Measurements from ENCODE around the gene MGARP.
"Not testable (repeated sequence)": the region's sequence is repeated elsewhere in the genome, so short reads cannot be mapped to it uniquely, and the experiment has no call there.

MGARP gene

GRCh38 chr4:139315221-139315675, 35.2 kb upstream of the MGARP start:
- no peak overlapping the region for H3K4me2 ChIP-seq
- H3K4me1 ChIP-seq, result peaks cover 26 to 75% (median 35%) of the 10 kb centered on the region in 10 experiments

DNA sequence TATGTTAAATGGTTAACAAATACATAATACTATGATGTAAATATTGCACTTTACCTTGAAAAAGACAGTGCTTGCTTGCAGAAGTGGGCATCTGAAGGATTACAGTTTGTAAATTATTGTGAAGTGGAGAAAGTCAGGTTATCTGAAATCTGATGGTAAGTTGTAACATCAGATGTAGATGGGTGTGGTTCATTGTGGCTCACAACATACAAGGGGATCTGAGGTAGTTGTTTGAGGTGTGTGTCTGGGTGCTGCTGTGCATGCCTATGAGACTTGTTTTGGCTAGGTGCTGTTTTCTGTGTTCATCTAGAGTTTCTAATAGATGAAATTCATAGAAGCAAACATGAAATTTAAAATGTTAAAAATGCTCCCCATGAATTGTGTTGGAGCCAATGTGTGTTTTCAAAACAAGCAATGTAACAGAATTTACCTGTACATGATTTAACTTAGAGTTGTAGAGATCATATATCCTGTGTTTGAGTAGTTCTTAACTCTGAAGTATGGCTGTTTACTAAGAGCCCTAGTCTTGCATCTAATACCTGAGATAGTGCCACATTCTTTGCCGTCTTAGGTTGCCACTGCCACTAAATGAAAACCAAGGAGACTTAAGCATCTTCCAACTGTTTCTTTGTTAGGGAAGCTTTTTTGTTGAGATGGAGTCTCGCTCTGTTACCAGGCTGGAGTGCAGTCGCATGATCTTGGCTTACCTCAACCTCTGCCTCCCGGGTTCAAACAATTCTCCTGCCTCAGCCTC, 34.2 kb upstream of the MGARP start:
- peak overlapping the region in 6 of 11 experiments; percentile 58 to 78 (median 69); a peak in 12 of 22 replicates for H3K4me2 ChIP-seq
- no peak overlapping the region for H3K9ac ChIP-seq
- H3K36me3 ChIP-seq, result peaks cover 0 to 72% (median 57%) of the 10 kb centered on the region in 11 experiments; a peak in 19 of 22 replicates

More at GRCh38 chr4:139315221-139315675, 35.2 kb upstream of the MGARP start:
- Histone ChIP-seq H3K4me3 (peak overlapping the region in 1 of 10 experiments; percentile 13; a peak in 3 of 20 replicates), H4K20me1 (peaks cover 51 to 100% (median 93%) of the 10 kb centered on the region in 11 experiments; a peak in 21 of 22 replicates), H3K27me3 (no peaks in the 10 kb centered on the region), H3K9me3 (replicated peaks in 1 of 11) (peaks cover 0 to 59% (median 45%) of the 10 kb centered on the region in 11 experiments; a peak in 18 of 22 replicates), H3K27ac (peak overlapping the region in 4 of 11 experiments; percentile 15 to 38 (median 19); a peak in 1 of 22 replicates), H3K9ac (no peak overlapping the region), H3K36me3 (peaks cover 0 to 74% (median 64%) of the 10 kb centered on the region in 11 experiments; a peak in 19 of 22 replicates)
- no peak for TF ChIP-seq Cebpa-rat (IDR thresholded peaks at IDR 0.05)

DNA sequence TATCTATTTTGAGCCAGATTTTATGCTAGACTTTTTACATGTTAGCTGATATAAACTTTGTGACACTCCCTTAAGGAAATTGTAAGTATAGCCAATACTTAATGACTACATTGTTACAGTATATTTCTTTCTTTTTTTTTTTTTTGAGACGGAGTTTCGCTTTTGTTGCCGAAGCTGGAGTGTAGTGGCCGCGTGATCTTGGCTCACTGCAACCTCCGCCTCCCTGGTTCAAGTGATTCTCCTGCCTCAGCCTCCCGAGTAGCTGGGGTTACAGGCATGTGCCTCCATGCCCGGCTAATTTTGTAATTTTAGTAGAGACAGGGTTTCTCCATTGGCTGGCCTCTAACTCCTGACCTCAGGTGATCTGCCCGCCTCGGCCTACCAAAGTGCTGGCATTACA, 33.4 kb upstream of the MGARP start:
- H3K4me3 ChIP-seq, H3K27me3 ChIP-seq: not testable (repeated sequence)
- H4K20me1 ChIP-seq, result peaks cover 48 to 100% (median 93%) of the 10 kb centered on the region in 11 experiments; a peak in 21 of 22 replicates
- peaks cover 26 to 64% (median 35%) of the 10 kb centered on the region in 10 experiments for H3K4me1 ChIP-seq
- H3K36me3 ChIP-seq, result peaks cover 4 to 73% (median 57%) of the 10 kb centered on the region in 11 experiments; a peak in 19 of 22 replicates
- H3K9ac ChIP-seq, result peak overlapping the region in 3 of 11 experiments; percentile 4 to 9 (median 7); a peak in 3 of 22 replicates
- H3K27ac ChIP-seq, result peak overlapping the region in 9 of 11 experiments; percentile 5 to 60 (median 48); a peak in 12 of 22 replicates
- peak overlapping the region; percentile 30 to 78 (median 58) for H3K4me2 ChIP-seq
- peaks cover 0 to 42% (median 34%) of the 10 kb centered on the region in 11 experiments; a peak in 18 of 22 replicates for H3K9me3 ChIP-seq (replicated peaks in 1 of 11)

More for the DNA sequence above, 34.2 kb upstream of the MGARP start:
- H3K27me3 ChIP-seq, result no peaks in the 10 kb centered on the region
- peaks cover 51 to 100% (median 93%) of the 10 kb centered on the region in 11 experiments; a peak in 21 of 22 replicates for H4K20me1 ChIP-seq
- peaks cover 0 to 50% (median 41%) of the 10 kb centered on the region in 11 experiments; a peak in 18 of 22 replicates for H3K9me3 ChIP-seq (replicated peaks in 1 of 11)
- no peak for TF ChIP-seq Cebpa-rat (IDR thresholded peaks at IDR 0.05)
- H3K27ac ChIP-seq, result peak overlapping the region in 1 of 11 experiments; percentile 48; a peak in 2 of 22 replicates
- no peak overlapping the region for H3K4me3 ChIP-seq
- H3K4me1 ChIP-seq, result peaks cover 26 to 68% (median 35%) of the 10 kb centered on the region in 10 experiments

- TF ChIP-seq Cebpa-rat (IDR thresholded peaks at IDR 0.05), result no peak
- Histone ChIP-seq H3K4me2 (peak overlapping the region; percentile 30 to 78 (median 58)), H3K9ac (peak overlapping the region in 3 of 11 experiments; percentile 7 to 37 (median 9); a peak in 2 of 22 replicates), H3K27ac (peak overlapping the region in 9 of 11 experiments; percentile 5 to 60 (median 48); a peak in 13 of 22 replicates), H3K4me3 (no peak overlapping the region), H3K27me3 (no peaks in the 10 kb centered on the region), H4K20me1 (peaks cover 48 to 100% (median 93%) of the 10 kb centered on the region in 11 experiments; a peak in 21 of 22 replicates), H3K36me3 (peaks cover 4 to 73% (median 59%) of the 10 kb centered on the region in 11 experiments; a peak in 19 of 22 replicates), H3K4me1 (peaks cover 26 to 64% (median 35%) of the 10 kb centered on the region in 10 experiments), H3K9me3 (replicated peaks in 1 of 11) (peaks cover 0 to 41% (median 33%) of the 10 kb centered on the region in 11 experiments; a peak in 18 of 22 replicates)
These were observed 32.7 kb upstream of the MGARP start for GRCh38 chr4:139312552-139313332.

DNA sequence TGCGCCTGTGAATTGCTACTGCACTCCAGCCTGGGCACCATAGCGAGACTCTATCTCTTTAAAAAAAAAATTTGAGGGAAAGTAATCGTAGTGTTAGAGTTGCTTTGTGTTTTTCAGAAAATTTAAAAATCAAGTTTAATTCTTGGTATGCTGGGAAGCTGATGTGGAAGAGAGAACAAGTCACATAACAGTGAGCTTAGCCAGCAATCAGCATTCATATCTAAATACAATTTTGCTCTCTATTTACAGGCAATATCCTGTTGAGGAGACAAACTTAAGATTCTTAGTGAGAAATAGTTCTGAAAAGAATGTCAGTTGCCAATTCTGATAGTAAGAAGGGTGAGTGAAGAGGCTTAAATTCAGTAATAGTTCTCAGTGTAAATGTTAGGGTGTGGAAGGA, 31.9 kb upstream of the MGARP start:
- Histone ChIP-seq H3K36me3 (peaks cover 4 to 74% (median 60%) of the 10 kb centered on the region in 11 experiments; a peak in 20 of 22 replicates), H3K27ac (peak overlapping the region in 6 of 11 experiments; percentile 15 to 59 (median 45); a peak in 9 of 22 replicates), H3K4me3 (no peak overlapping the region), H3K27me3 (no peaks in the 10 kb centered on the region), H3K4me2 (peak overlapping the region in 9 of 11 experiments; percentile 2 to 78 (median 58); a peak in 8 of 22 replicates), H3K4me1 (peaks cover 26 to 65% (median 35%) of the 10 kb centered on the region in 10 experiments), H3K9me3 (replicated peaks in 1 of 11) (peaks cover 0 to 34% (median 26%) of the 10 kb centered on the region in 11 experiments; a peak in 18 of 22 replicates), H4K20me1 (peaks cover 48 to 100% (median 93%) of the 10 kb centered on the region in 11 experiments; a peak in 21 of 22 replicates), H3K9ac (peak overlapping the region in 2 of 11 experiments; percentile 7 to 17; a peak in 3 of 22 replicates)
- TF ChIP-seq Cebpa-rat (IDR thresholded peaks at IDR 0.05), result no peak

GRCh38 chr4:139304920-139305319, 24.9 kb upstream of the MGARP start:
- peaks cover 26 to 84% (median 79%) of the 10 kb centered on the region in 11 experiments; a peak in 21 of 22 replicates for H4K20me1 ChIP-seq
- peaks cover 19 to 67% (median 60%) of the 10 kb centered on the region in 11 experiments for H3K36me3 ChIP-seq
- H3K4me2 ChIP-seq, result peak overlapping the region in 1 of 11 experiments; percentile 92; a peak in 1 of 22 replicates
- no peak overlapping the region for H3K9ac ChIP-seq
- TF ChIP-seq Cebpa-rat (IDR thresholded peaks at IDR 0.05), result no peak
- H3K27me3 ChIP-seq, result no peaks in the 10 kb centered on the region
- no peak overlapping the region for H3K27ac ChIP-seq
- H3K9me3 ChIP-seq (replicated peaks in 1 of 11), result peaks cover 0 to 19% (median 15%) of the 10 kb centered on the region in 11 experiments; a peak in 20 of 22 replicates
- peak overlapping the region in 6 of 10 experiments; percentile 6 to 39 (median 19); a peak in 6 of 20 replicates for H3K4me3 ChIP-seq
- H3K4me1 ChIP-seq, result peaks cover 6 to 43% (median 19%) of the 10 kb centered on the region in 10 experiments

DNA sequence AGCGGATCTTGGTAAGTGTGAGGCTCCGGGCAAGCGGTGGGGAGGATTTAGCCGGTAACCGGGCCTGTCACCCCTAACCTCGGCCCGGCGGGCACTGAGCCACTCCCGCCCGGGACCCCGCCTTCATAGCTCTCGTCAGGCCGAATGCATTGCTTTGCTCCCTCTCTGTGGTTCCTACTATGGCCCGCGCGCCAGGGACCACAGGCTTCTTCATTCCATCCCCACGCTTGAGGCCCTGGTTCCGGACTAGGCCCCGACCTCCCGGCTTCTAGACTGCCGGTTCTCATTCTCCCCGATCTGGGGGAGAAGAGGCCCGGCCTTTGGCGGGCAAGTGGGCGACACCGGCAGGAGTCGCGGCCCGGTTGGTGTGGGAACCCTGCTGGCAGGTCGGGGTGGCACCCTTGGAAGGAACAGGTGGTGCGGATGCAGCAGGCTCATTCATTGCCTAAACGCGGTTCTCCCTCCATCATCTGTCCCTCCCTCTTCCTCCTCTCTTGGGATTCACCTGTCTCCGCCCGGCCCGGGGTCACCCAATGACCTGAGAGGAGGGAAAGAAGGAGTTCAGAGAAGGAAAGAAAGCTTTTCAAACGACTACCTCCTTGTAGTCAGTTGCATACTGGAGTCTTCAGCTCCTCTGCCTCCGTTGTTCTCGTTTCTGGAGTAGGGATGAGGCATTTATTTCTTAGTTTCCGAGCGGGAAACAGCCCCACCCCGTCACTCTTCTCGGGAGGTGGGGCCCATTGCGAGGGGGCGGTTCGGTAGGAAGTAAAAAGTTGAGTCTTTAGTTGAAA, 22.0 kb upstream of the MGARP start, which contains the start of gene NDUFC1:
NDUFC1 (minus strand) TSS at position 657 of the 791 bp plus-strand sequence. CDS start 6,679 bp downstream, outside the sequence.
- H3K4me1 ChIP-seq, result peaks cover 26 to 66% (median 33%) of the 10 kb centered on the region in 10 experiments
- peaks cover 21 to 55% (median 50%) of the 10 kb centered on the region in 11 experiments; a peak in 21 of 22 replicates for H4K20me1 ChIP-seq
- H3K4me3 ChIP-seq, result peak within 1 kb of the TSS; percentile 80 to 99 (median 92)
- peaks cover 0 to 19% (median 15%) of the 10 kb centered on the region in 11 experiments; a peak in 20 of 22 replicates for H3K9me3 ChIP-seq (replicated peaks in 1 of 11)
- no peak for TF ChIP-seq Cebpa-rat (IDR thresholded peaks at IDR 0.05)
- peak within 1 kb of the TSS; percentile 62 to 92 (median 85) for H3K4me2 ChIP-seq
- H3K9ac ChIP-seq, result peak within 1 kb of the TSS; percentile 92 to 99 (median 97)
- peak within 1 kb of the TSS; percentile 89 to 99 (median 98) for H3K27ac ChIP-seq
- peaks cover 15 to 38% (median 36%) of the 10 kb centered on the region in 11 experiments for H3K36me3 ChIP-seq
- H3K27me3 ChIP-seq, result no peaks in the 10 kb centered on the region
